Measurements from ENCODE around the gene PTPRK. TPM values are rescaled to one million over a fixed set of nuclear protein-coding genes. Genes with fewer than 3 reads are reported as not detected.
A peak's percentile ranks its signal among the peaks of the same experiment; 100 is the strongest.

The PTPRK gene
- total and polyA plus RNA-seq, 4 donors = 8.2 to 224 (median 42.9) TPM

GRCh38 chr6:128065072-128065471, 455.3 kb downstream of the PTPRK start:
- peaks cover 0 to 5% (median 0%) of the 10 kb centered on the region in 4 donors for H3K36me3 ChIP-seq (ENCODE audit: control insufficient read depth in 4 of 4, insufficient read depth in 4 of 4, low read length in 4 of 4)
- no peak for TF ChIP-seq CTCF (IDR thresholded peaks at IDR 0.05; ENCODE audit: control extremely low read depth, extremely low read depth)
- no peaks in the 10 kb centered on the region for H3K27me3 ChIP-seq (ENCODE audit: control insufficient read depth in 3 of 3, insufficient read depth in 3 of 3, low read length in 2 of 3)
- no peak for ATAC-seq (ENCODE audit: insufficient read depth, low FRiP score)
- WGBS, 2 donors = 92 to 94% methylated on average over 3 of the region's 3 CpGs
- H3K9me3 ChIP-seq (ENCODE audit: control insufficient read depth in 4 of 4, insufficient read depth in 3 of 4, low read length in 3 of 4) = no peaks in the 10 kb centered on the region
- DNase-seq = no peak
- H3K9ac ChIP-seq (ENCODE audit: insufficient read depth in 1 of 2, low read length in 2 of 2) = peak overlapping the region in 1 of 2 donors; percentile 32
- H3K4me1 ChIP-seq (ENCODE audit: control insufficient read depth in 5 of 5, insufficient read depth in 5 of 5, low read length in 5 of 5) = peaks cover 0 to 13% (median 1%) of the 10 kb centered on the region in 5 donors
- no peak overlapping the region for H3K4me3 ChIP-seq
- H3K27ac ChIP-seq (ENCODE audit: low read depth in 1 of 2, low read length in 1 of 2) = no peak overlapping the region

- ATAC-seq (ENCODE audit: insufficient read depth, low FRiP score) = no peak
- no peak overlapping the region for H3K27ac ChIP-seq (ENCODE audit: low read depth in 1 of 2, low read length in 1 of 2)
- H3K27me3 ChIP-seq (ENCODE audit: control insufficient read depth in 3 of 3, insufficient read depth in 3 of 3, low read length in 2 of 3) = no peaks in the 10 kb centered on the region
- no peak for TF ChIP-seq CTCF (IDR thresholded peaks at IDR 0.05; ENCODE audit: control extremely low read depth, extremely low read depth)
- H3K4me3 ChIP-seq = no peak overlapping the region
- WGBS, 2 donors = 91 to 93% methylated on average over 2 of the region's 2 CpGs
- H3K4me1 ChIP-seq (ENCODE audit: control insufficient read depth in 5 of 5, insufficient read depth in 5 of 5, low read length in 5 of 5) = peaks cover 0 to 13% (median 1%) of the 10 kb centered on the region in 5 donors
- peak in 1 of 3 donors; percentile 29 for DNase-seq
- no peak overlapping the region for H3K9ac ChIP-seq (ENCODE audit: insufficient read depth in 1 of 2, low read length in 2 of 2)
- H3K36me3 ChIP-seq (ENCODE audit: control insufficient read depth in 4 of 4, insufficient read depth in 4 of 4, low read length in 4 of 4) = peaks cover 0 to 5% (median 0%) of the 10 kb centered on the region in 4 donors
- no peaks in the 10 kb centered on the region for H3K9me3 ChIP-seq (ENCODE audit: control insufficient read depth in 4 of 4, insufficient read depth in 3 of 4, low read length in 3 of 4)
Measured at GRCh38 chr6:128064540-128064895, 455.9 kb downstream of the PTPRK start.

GRCh38 chr6:128063850-128064539, 456.4 kb downstream of the PTPRK start:
- peaks cover 0 to 13% (median 1%) of the 10 kb centered on the region in 5 donors for H3K4me1 ChIP-seq (ENCODE audit: control insufficient read depth in 5 of 5, insufficient read depth in 5 of 5, low read length in 5 of 5)
- H3K27ac ChIP-seq (ENCODE audit: low read depth in 1 of 2, low read length in 1 of 2) = no peak overlapping the region
- no peak overlapping the region for H3K4me3 ChIP-seq
- H3K36me3 ChIP-seq (ENCODE audit: control insufficient read depth in 4 of 4, insufficient read depth in 4 of 4, low read length in 4 of 4) = peaks cover 0 to 5% (median 0%) of the 10 kb centered on the region in 4 donors
- H3K27me3 ChIP-seq (ENCODE audit: control insufficient read depth in 3 of 3, insufficient read depth in 3 of 3, low read length in 2 of 3) = no peaks in the 10 kb centered on the region
- DNase-seq = peak in 2 of 3 donors; percentile 12 to 15
- no peak for ATAC-seq (ENCODE audit: insufficient read depth, low FRiP score)
- no peak for TF ChIP-seq CTCF (IDR thresholded peaks at IDR 0.05; ENCODE audit: control extremely low read depth, extremely low read depth)
- 85 to 90% methylated on average over 3 of the region's 3 CpGs for WGBS, 2 donors
- H3K9me3 ChIP-seq (ENCODE audit: control insufficient read depth in 4 of 4, insufficient read depth in 3 of 4, low read length in 3 of 4) = no peaks in the 10 kb centered on the region
- H3K9ac ChIP-seq (ENCODE audit: insufficient read depth in 1 of 2, low read length in 2 of 2) = no peak overlapping the region

Measured in lung (tissue), 12 donors.